NCI-H187 (cell line): ENCODE results near the gene DGKZ.
A peak's percentile ranks its signal among the peaks of the same experiment; 100 is the strongest.

ENCODE experiments used
- DNase-seq, 2 experiments: peaks; one replicate each; lab custom pipeline; 2025; lab: John Stamatoyannopoulos, UW

The DGKZ gene

DNA sequence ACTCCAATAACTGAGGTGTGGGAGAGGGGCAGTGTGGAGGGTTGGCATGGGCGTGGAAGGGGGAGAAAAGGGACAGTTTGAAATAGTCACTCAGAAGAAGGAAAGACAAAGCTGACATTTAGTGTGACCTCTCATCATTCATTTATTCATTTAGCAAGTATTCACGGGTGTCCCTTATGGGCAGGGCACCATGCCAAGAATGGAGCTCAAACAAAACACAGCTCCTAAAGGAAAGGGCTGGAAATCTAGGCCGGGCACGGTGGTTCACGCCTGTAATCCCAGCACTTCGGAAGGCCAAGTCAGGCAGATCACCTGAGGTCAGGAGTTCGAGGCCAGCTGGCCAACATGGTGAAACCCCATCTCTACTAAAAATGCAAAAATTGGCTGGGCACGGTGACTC, 19.4 kb upstream of the DGKZ start:
- DNase-seq, result no peak

DNA sequence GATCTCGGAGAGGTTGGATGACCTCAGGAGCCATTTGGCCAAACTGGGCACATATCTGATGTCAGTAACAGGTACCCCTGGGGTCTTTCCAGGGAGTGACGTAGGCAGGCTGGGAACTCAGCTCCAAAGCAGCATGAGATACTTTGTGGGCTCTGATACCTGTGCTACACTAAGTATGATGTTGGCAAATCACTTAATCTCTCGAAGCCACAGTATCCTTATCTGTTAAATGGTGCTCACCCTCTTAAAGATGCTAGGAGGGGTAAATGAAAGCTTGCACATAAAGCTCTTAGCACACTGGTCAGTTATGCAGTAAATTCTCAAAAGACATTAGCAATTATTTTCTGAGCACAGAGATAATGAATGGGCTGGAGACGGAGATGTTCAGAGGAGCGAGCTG, 17.1 kb upstream of the DGKZ start:
- no peak for DNase-seq

DNA sequence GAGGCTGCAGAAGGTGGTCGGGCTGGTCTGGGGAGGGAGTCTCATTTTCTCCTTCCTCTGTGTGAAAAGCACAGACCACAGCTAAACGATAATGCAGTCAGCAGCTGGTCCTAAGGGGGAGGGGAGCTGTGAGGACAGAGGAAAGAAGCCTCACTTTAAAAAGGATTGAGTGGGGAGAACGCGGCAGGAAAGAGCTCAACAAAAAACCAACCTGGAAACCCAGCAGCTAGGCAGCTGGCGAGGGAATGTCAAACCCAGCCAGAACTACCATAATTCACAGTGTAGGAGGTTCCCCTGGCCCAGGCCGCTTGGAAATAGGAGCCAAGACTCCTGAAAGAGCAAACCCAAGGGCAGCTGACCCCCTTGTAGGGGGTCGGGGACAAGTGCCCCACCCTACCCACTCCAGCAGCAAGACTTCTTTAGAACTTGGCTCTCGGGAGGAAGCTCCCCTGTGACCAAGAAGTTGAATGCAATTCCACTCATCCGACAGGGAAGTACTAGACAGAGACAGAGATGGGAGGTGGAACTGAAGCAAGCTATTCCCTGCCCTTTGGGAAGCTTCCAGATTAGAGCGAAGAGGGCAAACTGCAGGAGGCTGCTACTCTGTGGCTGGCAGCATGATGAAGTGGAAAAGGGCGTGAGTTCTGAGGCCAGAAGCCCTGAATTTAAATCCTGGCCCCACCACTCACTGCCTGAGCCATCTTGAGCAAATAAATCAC, 16.5 kb upstream of the DGKZ start:
- DNase-seq, result peak in 1 of 2 experiments; percentile 48

DNA sequence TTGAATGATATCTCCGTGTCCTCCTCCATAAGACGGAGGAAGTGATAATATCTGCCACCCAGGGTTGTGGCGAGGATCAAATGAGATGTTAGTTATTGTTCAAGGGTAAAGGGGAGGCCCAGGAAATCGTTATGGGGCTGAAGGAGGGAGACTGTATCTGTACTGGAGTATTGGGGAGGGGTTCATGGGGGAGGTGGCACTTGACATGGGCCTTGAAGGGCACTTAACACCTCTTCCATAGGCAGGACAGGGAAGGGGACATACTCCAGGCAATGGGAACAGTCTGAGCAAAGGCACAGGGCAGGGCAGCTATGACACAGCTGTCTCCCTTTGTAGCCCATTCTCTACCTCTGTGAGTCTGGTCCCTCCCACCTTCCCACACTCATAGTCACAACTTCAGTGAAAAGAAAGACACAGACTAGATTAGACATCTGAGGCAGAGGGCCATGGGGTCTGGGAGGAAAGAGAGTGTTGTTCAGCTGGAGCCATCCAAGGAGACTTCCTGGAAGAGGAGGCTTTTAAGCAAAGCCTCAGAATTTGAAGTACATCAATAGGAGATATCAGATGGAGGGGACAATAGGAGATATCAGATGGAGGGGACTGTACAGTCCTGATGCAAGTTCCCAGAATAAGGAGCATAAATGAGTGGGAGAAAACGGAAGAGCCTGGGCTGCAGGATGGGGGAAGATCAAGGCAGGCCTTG, 15.8 kb upstream of the DGKZ start:
- no peak for DNase-seq

DNA sequence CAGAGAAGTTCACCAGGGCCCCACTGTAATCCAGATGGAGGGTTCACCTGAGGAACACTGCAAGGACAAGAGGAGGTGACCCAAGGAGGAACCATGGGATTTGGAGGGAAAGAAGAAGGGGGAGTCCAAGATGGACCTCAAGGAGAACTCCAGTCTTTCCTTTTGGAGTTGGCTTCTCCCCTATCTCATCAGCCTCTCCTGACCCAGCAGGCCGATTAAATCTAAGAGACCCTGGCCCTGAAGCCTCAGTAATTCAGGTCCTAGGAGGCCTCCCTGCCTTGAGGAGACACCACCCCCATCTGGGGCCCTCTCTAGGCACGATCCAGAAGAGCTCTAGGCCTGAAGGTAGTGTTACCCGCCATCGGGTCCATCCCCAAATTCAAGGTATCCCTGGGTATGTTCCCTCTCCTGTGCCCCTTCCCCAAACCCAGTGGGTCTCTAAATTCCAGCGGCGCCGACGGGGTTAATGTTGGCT, 15.1 kb upstream of the DGKZ start:
- no peak for DNase-seq

DNA sequence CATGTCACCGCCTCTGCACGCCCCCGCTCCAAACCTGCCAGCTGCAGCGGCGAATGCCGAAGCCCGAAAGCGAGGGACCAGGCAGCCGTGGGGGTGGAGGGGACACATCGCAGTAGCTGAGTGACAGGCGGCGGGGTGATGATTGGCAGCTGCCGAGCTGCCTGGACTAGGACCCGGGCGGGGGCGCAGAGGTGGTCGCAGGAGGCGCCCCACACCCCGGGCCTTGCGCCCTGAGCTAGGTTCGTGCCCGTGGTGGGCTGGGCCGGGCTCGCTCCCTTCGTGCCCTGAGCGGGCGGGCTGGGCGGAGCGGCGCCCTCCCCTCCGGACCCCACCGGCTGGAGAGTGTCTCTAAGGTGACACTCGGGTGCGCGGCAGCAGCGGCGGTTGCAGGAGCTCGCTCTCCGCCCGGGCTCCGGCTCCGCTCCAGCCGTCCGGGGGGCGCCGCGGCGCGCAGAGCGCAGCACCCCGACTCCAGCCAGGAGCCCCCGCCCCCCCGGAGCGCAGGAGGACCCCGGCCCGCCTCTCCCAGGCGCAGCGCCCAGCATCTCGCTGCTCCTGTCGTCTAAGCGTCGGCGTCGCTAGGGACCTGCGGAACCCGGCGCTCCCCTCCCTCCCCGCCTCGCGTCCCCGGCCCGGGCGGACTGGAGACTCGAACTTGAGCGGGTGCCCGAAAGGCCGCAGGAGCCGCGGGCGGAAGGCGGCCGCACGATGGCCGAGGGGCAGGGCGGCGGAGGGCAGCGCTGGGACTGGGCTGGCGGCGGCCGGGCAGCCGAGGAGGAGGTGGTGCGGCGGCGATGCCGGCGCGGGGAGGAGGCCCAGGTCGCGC, 14.5 kb upstream of the DGKZ start:
- DNase-seq, result no peak

DNA sequence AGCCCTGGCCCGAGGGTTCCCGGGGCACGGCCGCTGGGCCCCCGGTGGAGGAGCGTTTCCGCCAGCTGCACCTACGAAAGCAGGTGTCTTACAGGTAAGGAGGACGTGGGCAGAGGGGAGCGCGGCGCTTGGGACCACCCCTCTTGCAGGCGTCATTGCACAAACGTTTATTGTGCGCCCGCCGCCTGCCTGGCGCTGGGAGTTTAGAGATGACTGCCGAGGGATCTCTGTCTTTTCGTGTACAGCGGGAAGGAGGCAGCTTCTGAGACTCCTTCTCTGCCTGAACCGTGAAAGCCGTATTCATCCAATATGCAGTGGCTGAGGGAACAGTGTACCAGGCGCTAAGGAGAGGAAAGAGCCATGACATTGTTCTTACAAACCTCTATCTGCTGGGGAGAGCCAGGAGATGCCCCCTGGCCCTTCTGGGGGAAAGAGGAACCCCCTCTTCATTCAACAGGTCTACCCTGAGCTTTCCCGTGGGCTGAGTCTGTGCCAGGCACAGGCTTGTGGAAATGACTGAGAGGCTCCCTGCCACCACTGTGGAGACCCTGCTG, 13.8 kb upstream of the DGKZ start:
- no peak for DNase-seq

DNA sequence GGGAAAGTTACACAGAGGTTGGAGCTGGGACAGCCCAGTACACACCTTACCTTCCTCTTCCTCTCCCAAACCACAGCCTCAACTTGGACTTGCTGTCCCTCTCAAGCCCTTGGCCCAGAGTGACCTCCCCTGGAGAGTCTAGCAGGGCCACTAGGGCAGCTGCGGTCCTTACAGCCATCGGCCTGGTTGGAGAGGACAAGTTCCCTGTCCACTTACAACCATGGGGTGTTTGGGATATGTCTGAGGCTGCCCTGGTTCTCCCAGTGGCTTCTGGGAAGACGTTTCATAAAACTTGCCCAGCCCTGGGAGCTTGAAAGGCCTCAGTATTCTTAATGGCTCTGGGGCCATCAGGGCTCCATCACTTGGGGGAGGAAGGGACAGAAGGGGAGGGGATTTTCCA, 13.1 kb upstream of the DGKZ start:
- DNase-seq, result no peak

DNA sequence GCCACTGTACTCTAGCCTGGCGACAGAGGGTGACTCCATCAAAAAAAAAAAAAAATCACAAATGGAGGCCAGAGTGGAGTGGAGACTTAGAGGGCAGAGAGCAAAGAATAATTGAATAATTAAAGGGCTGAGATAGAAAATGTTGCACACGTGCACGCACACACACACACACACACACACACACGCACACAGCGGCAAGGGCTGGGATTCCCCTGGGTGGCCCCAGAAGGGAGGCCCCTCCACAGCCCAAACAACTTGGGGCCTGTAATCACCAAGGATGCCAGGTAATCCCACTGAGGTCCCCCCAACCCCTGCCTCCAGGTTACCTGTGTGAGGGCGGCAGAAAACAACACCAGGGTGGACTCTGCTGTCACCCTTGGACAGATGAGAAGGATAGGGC, 12.0 kb upstream of the DGKZ start:
- DNase-seq, result no peak

DNA sequence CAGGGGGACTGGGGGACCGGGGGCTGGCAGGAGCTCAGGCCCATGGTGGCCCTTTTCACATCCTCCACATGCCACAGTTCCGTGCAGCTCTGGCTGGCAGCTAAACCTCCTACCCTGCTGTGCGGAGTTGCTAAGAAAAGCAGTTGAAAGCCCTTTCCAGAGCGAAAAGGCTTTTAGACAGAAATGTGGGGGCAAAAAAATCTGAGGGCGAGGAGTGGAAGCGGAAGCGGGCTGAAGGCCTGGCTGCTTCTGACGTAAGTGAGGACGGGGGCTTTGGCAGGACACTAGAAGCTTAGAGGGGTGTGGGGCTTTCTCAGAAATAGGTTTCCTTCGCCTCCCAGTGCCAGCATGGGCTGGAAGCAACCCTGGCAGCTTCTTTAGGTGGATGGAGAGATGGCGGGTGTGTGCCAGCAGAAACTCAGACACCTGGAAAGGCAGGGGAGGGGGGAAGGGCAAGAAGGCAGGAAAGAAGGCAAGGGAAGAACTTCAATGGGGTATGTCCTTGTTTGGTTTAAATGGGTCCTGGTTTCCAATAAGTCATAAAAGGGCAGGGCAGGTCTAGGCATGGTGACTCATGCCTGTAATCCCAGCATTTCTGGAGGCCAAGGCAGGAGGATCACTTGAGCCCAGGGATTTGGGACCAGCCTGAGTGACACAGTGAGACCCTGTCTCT, 11.2 kb upstream of the DGKZ start:
- DNase-seq, result no peak

DNA sequence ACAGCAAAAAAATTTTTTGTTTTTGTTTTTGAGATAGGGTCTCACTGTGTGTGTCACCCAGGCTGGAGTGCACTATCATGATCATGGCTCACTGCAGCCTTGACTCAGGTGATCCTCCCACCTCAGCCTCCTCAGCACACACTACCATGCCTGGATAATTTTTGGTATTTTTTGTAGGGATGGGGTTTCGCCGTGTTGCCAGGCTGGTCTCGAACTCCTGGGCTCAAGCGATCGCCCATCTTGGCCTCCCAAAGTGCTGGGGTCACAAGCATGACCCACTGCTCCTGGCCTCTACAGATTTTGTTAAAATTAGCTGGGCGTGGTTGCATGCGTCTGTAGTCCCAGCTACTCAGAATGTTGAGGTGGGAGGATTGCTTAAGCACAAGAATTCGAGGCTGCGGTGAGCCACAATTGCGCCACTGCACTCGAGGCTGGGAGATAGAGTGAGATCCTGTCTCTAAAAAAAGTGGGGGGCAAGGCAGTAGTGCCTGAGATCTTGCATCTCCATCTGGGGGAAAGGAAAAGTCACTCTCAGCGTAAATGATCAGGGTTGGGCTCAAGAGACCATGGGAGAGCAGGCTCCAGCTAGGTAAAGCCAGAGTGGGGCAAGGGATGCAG, 10.6 kb upstream of the DGKZ start:
- DNase-seq, result no peak

DNA sequence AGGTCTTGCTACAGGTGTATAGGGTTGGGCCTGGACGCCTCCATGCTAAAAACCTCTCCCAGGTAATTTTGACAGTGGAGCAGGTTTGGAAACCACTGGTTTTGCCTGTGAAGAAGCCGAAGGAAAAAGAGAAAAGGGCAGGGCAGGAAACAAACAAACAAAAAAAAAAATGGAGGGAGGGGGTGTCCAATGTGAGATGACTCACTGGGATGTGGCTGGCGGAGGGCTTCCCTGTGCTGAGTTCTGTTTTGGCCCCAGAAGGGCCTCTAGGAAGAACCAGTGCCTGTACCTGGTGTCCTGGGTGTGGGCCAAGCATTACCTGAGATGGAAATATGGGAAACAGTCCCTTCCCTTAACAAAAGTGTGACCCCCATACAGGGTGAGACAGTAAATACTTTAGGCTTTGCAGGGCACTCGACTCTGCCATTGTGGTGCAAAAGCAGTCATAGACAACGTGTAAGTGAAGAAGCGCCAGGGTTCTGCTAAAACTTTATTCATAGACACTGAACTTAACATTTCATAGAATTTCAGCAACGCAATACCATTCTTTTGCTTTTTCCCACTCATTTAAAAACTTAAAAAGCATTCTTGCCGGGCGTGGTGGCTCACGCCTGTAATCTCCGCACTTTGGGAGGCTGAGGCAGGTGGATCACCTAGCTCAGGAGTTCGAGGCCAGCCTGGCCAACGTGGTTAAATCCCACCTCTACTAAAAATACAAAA, 9.5 kb upstream of the DGKZ start:
- DNase-seq, result no peak

DNA sequence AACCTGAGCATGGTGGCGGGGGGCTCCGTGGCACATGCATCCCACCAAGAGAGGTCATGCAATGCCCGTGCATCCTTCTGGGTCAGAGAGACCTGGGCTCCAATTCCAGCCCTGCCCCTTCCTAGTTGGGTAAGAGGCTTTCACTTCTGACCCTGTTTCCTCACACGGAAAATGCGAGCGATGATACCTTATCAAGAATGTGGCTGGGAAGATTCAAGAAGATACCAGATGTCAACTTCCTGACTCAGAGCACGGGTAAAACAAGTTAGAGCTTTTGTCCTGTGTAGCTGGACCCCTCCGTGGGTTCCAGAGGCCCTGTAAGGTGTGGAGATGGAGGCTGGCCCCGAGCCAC, 8.7 kb upstream of the DGKZ start:
- no peak for DNase-seq

DNA sequence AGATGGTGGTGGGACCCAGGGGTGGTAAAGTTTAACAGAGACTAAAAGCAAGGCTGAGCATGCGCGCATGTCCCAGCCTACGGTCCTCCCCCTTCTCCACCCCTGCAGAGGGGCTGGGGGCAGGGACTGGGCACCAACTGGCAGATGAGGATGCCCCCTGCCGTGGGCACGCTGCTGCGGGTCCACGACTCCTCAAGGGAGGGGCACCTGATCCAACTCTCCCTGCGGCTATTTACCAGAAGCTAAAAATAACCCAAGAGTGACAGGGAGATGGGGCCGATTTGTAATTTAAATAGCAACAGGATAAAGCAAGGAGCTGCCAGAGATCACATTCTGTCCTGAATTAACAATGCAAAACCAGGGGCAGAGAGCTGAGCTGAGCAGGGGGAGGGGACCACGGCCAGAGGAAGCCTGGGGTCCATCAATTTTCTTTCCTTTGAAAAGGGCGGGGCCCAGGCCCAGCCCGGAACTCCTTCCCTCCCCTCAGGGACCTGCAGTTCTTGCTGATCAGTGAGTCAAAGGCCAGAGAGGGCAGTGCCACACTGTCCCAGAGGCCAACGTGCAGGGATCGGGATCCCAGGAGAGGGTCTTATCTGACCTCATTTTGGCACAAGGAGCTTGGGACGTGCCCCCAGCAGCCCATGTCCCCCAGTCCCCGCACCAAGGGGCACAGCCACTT, 8.1 kb upstream of the DGKZ start:
- DNase-seq, result peak in 1 of 2 experiments; percentile 27

DNA sequence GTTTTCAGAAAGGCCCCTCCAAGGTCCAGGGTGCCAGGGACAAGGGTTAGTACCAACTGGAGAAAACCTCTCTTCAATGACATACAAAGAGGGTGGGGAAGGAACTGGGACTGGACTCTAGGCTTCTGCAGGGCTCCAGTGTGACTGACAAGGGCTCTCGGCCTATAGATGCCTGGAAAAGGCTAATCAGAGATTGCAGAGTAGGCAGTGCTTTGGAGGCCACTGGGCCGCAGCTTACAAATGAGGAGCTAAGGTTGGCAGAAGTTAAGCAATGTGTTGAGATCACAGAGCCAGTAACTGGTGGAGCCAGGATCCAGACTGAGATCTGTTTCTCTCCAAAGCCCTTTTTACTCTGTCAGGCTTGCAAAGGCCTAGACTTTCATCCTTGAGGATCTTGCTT, 7.4 kb upstream of the DGKZ start:
- DNase-seq, result no peak

DNA sequence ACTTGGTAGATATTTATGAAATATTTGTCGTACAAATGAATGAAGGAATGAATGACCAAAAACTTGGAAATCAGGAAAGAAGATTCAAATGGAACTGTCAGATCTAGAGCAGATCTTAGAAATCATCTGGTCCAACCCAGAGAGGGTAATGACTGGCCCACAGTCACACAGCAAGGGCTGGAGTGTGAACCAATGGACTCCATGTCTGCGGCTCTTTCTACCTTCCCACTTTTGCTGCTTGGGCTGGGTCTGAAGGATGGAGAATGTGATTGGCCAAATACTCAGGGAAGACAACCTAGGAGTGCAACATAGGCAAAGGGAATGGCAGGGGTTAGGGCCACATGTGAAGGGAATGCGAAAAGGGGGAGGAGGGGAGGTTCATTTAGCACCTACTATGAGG, 5.8 kb upstream of the DGKZ start:
- no peak for DNase-seq

DNA sequence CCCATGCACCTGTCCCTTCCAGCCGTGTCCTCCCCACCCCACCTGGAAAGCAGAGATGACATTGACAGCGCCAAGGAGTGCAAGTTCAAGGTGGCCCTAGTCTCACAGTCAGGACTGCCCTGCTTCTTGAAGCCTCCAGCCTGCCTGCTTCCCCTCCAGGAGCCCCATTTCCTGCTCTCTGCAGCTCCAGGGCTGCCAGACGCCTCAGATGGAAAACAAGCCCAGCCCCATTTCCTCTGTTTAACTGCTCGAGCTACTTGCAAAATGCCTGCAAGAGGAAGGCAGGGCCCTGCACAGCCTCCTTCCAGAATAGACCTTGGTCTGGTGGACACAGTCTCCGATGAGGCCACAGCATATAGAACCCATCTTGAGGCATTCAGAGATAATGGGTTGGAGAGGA, 5.0 kb upstream of the DGKZ start:
- no peak for DNase-seq

DNA sequence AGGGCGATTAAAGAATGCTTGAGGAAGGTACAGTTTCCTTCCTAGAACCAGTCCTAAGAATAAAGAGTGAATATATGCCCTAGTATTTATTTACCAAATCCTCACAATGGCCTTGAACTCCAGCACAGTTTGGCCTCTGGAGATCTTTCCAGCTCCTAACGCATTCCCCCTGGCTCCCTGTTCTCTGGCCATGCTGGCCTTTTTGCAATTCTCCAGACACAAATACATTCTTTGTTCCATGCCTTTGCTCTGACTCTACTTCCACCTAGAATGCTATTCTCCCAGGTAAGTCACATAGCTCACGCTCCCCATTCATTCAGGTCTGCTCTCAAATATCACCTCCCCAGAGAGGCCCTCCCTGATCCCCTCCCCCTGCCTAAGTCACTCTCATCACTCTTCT, 3.7 kb upstream of the DGKZ start:
- DNase-seq, result no peak

DNA sequence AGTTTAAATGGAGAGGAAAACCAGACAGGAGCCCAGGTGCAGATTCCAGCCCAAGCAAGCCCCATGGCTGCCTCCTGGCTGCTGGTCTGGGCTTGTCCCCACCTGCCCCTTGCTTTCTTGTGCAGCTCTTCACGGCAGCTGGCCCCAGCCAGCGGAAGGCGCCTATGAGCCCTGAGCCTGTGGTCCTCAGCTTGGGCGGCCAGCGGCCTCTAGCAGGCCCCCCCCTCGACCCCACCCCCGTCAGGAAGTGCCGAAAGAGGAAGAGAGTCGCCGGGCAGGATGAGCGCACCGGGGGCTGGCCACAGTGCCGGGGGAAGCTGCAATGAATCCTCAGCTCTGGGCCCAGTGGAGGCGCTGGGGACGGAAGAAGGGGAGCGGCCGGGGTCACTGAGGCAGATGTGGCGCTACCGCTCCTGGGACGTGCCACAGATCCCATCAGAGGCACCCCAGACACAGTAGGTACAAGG, 2.1 kb upstream of the DGKZ start:
- DNase-seq, result peak in 1 of 2 experiments; percentile 70

DNA sequence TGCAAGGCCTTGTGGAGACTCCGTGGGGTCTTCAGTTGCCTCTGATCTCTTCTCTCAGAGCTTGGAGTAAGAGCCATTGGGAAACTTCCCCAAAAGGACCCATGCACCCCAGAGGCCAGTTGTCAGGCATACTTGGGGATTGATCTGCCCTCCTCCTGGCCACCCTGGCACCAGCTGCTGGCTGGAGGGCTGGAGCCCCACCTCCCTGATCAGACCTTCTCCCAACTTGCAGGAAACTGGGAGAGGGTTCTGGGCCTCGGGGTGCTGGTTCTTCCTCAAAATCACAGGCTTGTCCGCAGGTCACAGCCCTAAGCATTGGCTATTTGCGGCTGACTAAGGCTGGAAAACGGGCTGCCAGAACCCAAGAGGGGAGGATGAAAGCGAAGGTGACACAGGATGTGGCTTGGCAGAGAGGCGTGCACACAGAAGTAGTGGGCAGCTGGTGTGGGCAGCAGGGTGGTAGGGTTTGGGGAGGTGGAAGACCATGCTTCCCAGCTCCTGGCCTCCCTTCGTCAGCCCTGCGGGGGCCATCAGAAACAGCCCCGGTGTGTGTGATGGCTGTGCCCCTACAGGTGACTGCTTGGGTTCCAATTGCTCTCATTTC, 1.3 kb upstream of the DGKZ start:
- no peak for DNase-seq
